GM12878 (cell line): ENCODE results near the gene LSAMP. TPM values are rescaled to one million over a fixed set of nuclear protein-coding genes. Genes with fewer than 3 reads are reported as not detected.

Experiments
- ATAC-seq: fragments of 200-7000 bp; cut with Tn5 transposase; 3 replicates; pipeline ENCODE4 v1.9.1; 2020; ENCODE audit warnings: mild to moderate bottlenecking, moderate library complexity
- BruUV-seq: library from RNA; stranded (reverse); fragments of 400-500 nt; replicated peaks from 2 replicates; lab custom pipeline; 2021; lab: Mats Ljungman, UMichigan
- CTCF ChIA-PET: fragments of 300-600 bp; sonication (Branson Sonifier 250); formaldehyde crosslinking; extraction: SDS; loops from one replicate; lab custom pipeline; 2021; ENCODE audit warnings: inconsistent platforms; lab: Yijun Ruan, JAX
- POLR2A ChIA-PET: fragments of 350-600 bp; formaldehyde crosslinking; extraction: SDS; loops from one replicate; lab custom pipeline; 2021; ENCODE audit warnings: inconsistent platforms; lab: Charles Lee
- RAD21 ChIA-PET: fragments of 300-600 bp; sonication (Branson Sonifier 250); formaldehyde crosslinking; loops from one replicate; lab custom pipeline; 2023; ENCODE audit warnings: antibody characterized with exemption; ENCODE audit not compliant: unreplicated experiment; lab: Charles Lee
- SMC1A ChIA-PET: fragments of 300-600 bp; sonication (Branson Sonifier 250); formaldehyde crosslinking; loops from one replicate; lab custom pipeline; 2023; ENCODE audit not compliant: unreplicated experiment, uncharacterized antibody; lab: Charles Lee
- DNase-seq: peaks from one replicate; pipeline ENCODE4 v3.0.0-alpha.2; 2011; ENCODE audit warnings: low read depth, low spot score
- FAIRE-seq: peaks from 3 replicates; lab custom pipeline; 2011; peaks lifted over from hg19 to GRCh38; lab: Jason Lieb, UNC
- H2AFZ ChIP-seq: 2 replicates; pipeline ENCODE4 v1.6.0; 2011; ENCODE audit warnings: low read depth, low read length, control low read depth; ENCODE audit not compliant: control insufficient read depth
- H3K27ac ChIP-seq: 2 replicates; pipeline ENCODE4 v1.5.1; 2011; ENCODE audit warnings: control low read depth; ENCODE audit not compliant: control insufficient read depth, insufficient read depth
- H3K27me3 ChIP-seq, 2 experiments: replicated peaks in 1 of 2; 2 replicates each; pipeline versions ENCODE4 v1.6.0 to v1.6.1; 2011; ENCODE audit warnings: low read length in 1 of 2; ENCODE audit not compliant: control insufficient read depth in 2 of 2, insufficient read depth in 2 of 2
- H3K36me3 ChIP-seq, 2 experiments: 2 replicates each; pipeline ENCODE4 v1.5.1; 2011; ENCODE audit warnings: low read length in 1 of 2; ENCODE audit not compliant: control insufficient read depth in 2 of 2, insufficient read depth in 2 of 2
- H3K4me1 ChIP-seq: 2 replicates; pipeline ENCODE4 v1.6.1; 2011; ENCODE audit warnings: mild to moderate bottlenecking, low read length, moderate library complexity, mixed read lengths; ENCODE audit not compliant: control insufficient read depth, insufficient read depth
- H3K4me2 ChIP-seq: 2 replicates; pipeline ENCODE4 v1.6.0; 2011; ENCODE audit warnings: control low read depth; ENCODE audit not compliant: control insufficient read depth, insufficient read depth
- H3K4me3 ChIP-seq: fragments of 200-600 bp; sonication (generic); 2 replicates; pipeline ENCODE4 v1.5.1; 2016
- H3K79me2 ChIP-seq: 2 replicates; pipeline ENCODE4 v1.6.0; 2011; ENCODE audit warnings: low read length; ENCODE audit not compliant: control insufficient read depth, insufficient read depth
- H3K9ac ChIP-seq: 2 replicates; pipeline ENCODE4 v1.8.0; 2011; ENCODE audit warnings: low read length, control low read depth, mixed read lengths; ENCODE audit not compliant: control insufficient read depth, insufficient read depth
- H3K9me3 ChIP-seq: replicated peaks from 3 replicates; pipeline ENCODE4 v1.5.1; 2011; ENCODE audit warnings: mild to moderate bottlenecking, low read length; ENCODE audit not compliant: control insufficient read depth, insufficient read depth
- H4K20me1 ChIP-seq: 2 replicates; pipeline ENCODE4 v1.6.0; 2011; ENCODE audit not compliant: control insufficient read depth, insufficient read depth
- BCLAF1 ChIP-seq: fragments of 450-650 bp; IDR thresholded peaks from 2 replicates; pipeline ENCODE4 v1.6.1; 2017; ENCODE audit warnings: antibody characterized with exemption, mild to moderate bottlenecking, moderate library complexity
- CBFB ChIP-seq: IDR thresholded peaks from 2 replicates; pipeline ENCODE4 v1.6.1; 2016; ENCODE audit warnings: antibody characterized with exemption, low read depth
- MEF2B ChIP-seq: fragments of 450-650 bp; IDR thresholded peaks from 2 replicates; pipeline ENCODE4 v1.6.1; 2018; ENCODE audit warnings: mild to moderate bottlenecking, moderate library complexity; ENCODE audit not compliant: partially characterized antibody, poor library complexity, severe bottlenecking
- NFIC ChIP-seq: IDR thresholded peaks from 2 replicates; pipeline ENCODE4 v1.6.1; 2012; ENCODE audit warnings: low read depth, mild to moderate bottlenecking, inconsistent platforms, low read length, moderate library complexity
- TARDBP ChIP-seq: IDR thresholded peaks from 2 replicates; pipeline ENCODE4 v1.6.1; 2016; ENCODE audit warnings: borderline replicate concordance
- YY1 ChIP-seq: IDR thresholded peaks from 2 replicates; pipeline ENCODE4 v1.6.1; 2011; ENCODE audit warnings: low read depth, mild to moderate bottlenecking, low read length
- WGBS: methylation state at CpG from one replicate; pipeline ENCODE4 v1.1.6; 2016; ENCODE audit warnings: low lambda C conversion rate; ENCODE audit not compliant: insufficient replicate concordance, insufficient coverage; ENCODE audit errors: missing lambda C conversion rate; 5-methylcytosine and 5-hydroxymethylcytosine counted together
- in situ Hi-C: fragments of 300-500 bp; cut with MboI; formaldehyde crosslinking; loops from 9 replicates; pipeline ENCODE4 v1.14.3; 2018; ENCODE audit warnings: mixed read lengths
- intact Hi-C: fragments of 100-400 bp; cut with micrococcal nuclease; formaldehyde crosslinking; loops from one replicate; pipeline ENCODE4 v1.14.2; 2022; ENCODE audit not compliant: unreplicated experiment
- polyA plus RNA-seq, 11 experiments: library from polyadenylated mRNA; depleted of rRNA in 4 of 11; unstranded in 6 of 11; stranded (reverse) in 5 of 11; fragments of >200 nt; fragmentation: Nextera tagmentation in 4 of 11; fragmentation: Illumina TruSeq in 1 of 11; extraction: Ambion mirVana in 4 of 11; extraction: Trizol in 1 of 11; gene quantifications; 1 replicate in 1 of 11; 2 replicates in 10 of 11; pipeline versions ENCODE4 v1.2.1 to v1.2.3, GENCODE V29; 2011 to 2016; ENCODE audit warnings: inconsistent platforms in 2 of 11, missing spikeins in 2 of 11, low read depth in 1 of 11
- total RNA-seq, 4 experiments: library from RNA; depleted of rRNA in 3 of 4; stranded (reverse); fragments of >200 nt in 3 of 4; fragmentation: Illumina TruSeq in 1 of 4; extraction: Trizol in 1 of 4; gene quantifications; 2 replicates each; pipeline versions ENCODE4 v1.2.1 to v1.2.3, GENCODE V29; 2013 to 2021
- TF ChIP-seq, protein P1 (sequence below): fragments of 450-650 bp; IDR thresholded peaks from 2 replicates; pipeline ENCODE4 v1.6.1; 2016; ENCODE audit warnings: mild to moderate bottlenecking

LSAMP gene
- total and polyA plus RNA-seq, 10 of the 15 experiments (the other 5 are each of a cell fraction or from before 2014, with no cell fraction given): 2.0 to 12.7 (median 6.5) TPM

DNA sequence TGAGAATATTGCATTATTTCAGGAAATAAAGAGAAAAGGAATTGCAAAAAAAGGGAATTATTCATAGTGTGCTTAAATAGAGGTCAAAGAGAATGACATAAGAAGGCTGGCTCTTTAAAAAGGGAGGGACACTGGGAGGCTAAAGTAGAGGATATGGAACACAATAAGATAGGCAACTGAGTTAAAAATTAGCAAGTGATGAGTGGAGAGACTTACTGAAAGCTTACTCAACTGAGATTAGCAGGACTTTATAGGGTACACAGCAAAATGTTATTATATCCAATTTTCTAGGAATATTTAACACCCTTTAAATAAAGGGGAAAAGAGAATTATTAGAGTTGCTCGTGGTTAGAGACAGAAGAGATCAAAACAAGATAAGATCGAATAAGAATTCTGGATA, 375.2 kb downstream of the LSAMP start:
- Histone ChIP-seq H3K36me3 (no peaks in the 10 kb centered on the region), H3K9me3 (no peaks in the 10 kb centered on the region), H2AFZ (no peak overlapping the region), H4K20me1 (no peaks in the 10 kb centered on the region), H3K79me2 (no peaks in the 10 kb centered on the region), H3K4me3 (no peak overlapping the region), H3K27ac (no peak overlapping the region), H3K9ac (no peak overlapping the region), H3K27me3 (no peaks in the 10 kb centered on the region), H3K4me2 (no peak overlapping the region), H3K4me1 (no peaks in the 10 kb centered on the region)
- DNase-seq: no peak
- intact Hi-C loops (no loop called here), in situ Hi-C loops (no loop called here)
- FAIRE-seq: no peak
- POLR2A ChIA-PET: no interaction called here
- TF ChIP-seq YY1: no peak
- TF ChIP-seq BCLAF1: no peak
- TF ChIP-seq, protein P1, sequence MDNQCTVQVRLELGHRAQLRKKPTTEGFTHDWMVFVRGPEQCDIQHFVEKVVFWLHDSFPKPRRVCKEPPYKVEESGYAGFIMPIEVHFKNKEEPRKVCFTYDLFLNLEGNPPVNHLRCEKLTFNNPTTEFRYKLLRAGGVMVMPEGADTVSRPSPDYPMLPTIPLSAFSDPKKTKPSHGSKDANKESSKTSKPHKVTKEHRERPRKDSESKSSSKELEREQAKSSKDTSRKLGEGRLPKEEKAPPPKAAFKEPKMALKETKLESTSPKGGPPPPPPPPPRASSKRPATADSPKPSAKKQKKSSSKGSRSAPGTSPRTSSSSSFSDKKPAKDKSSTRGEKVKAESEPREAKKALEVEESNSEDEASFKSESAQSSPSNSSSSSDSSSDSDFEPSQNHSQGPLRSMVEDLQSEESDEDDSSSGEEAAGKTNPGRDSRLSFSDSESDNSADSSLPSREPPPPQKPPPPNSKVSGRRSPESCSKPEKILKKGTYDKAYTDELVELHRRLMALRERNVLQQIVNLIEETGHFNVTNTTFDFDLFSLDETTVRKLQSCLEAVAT: no peak
- TF ChIP-seq TARDBP: no peak
- TF ChIP-seq NFIC: no peak
- no peak for TF ChIP-seq MEF2B
- TF ChIP-seq CBFB: no peak
- 37% methylated on average over 2 of the region's 2 CpGs for WGBS
- ATAC-seq: no peak
- RAD21 ChIA-PET: no interaction called here
- CTCF ChIA-PET: no interaction called here
- no TSS peak for BruUV-seq
- SMC1A ChIA-PET: interaction anchor here (2.3 kb wide), 1 partner anchor 11 kb away, joined by 5 read pairs; no protein-coding TSS in a partner anchor
